T47D (cell line): ENCODE measurements around the gene ZBTB24.

Source experiments
- DNase-seq, 2 experiments: peaks; one replicate each; pipeline versions ENCODE4 v3.0.0 to v3.0.0-alpha.2; 2011 to 2012; ENCODE audit warnings: low read depth in 1 of 2, low spot score in 1 of 2
- JUND ChIP-seq: IDR thresholded peaks from 2 replicates; pipeline ENCODE4 v1.6.1; 2012; ENCODE audit warnings: low read depth
- in situ Hi-C: cut with HindIII; loops from 2 replicates; pipeline ENCODE4 v1.10.0; 2016; ENCODE audit warnings: low sequenced_read_pairs, low pct_unique_long_range_greater_than_20kb

The ZBTB24 gene

GRCh38 chr6:109491207-109491938, 8.4 kb upstream of the ZBTB24 start:
- peak; percentile 8 to 35 for DNase-seq
- TF ChIP-seq JUND, result no peak
- in situ Hi-C loops, result no loop called here

- TF ChIP-seq JUND, result no peak
- in situ Hi-C loops, result no loop called here
Observed at GRCh38 chr6:109490713-109491112, 7.7 kb upstream of the ZBTB24 start.

GRCh38 chr6:109488001-109488400, 5.0 kb upstream of the ZBTB24 start:
- TF ChIP-seq JUND, result no peak
- no peak for DNase-seq
- in situ Hi-C loops, result no loop called here

More at GRCh38 chr6:109490713-109491112, 7.7 kb upstream of the ZBTB24 start:
- no peak for DNase-seq

GRCh38 chr6:109486068-109486467, 3.0 kb upstream of the ZBTB24 start:
- in situ Hi-C loops, result no loop called here
- no peak for TF ChIP-seq JUND
- peak in 1 of 2 experiments; percentile 65 for DNase-seq

GRCh38 chr6:109485266-109485935, 2.4 kb upstream of the ZBTB24 start:
- no peak for DNase-seq
- no peak for TF ChIP-seq JUND
- in situ Hi-C loops, result no loop called here

- no peak for DNase-seq
- in situ Hi-C loops, result no loop called here
- no peak for TF ChIP-seq JUND
Observed at GRCh38 chr6:109484122-109484521, 1.1 kb upstream of the ZBTB24 start.

- no peak for DNase-seq
- TF ChIP-seq JUND, result no peak
- in situ Hi-C loops, result no loop called here
Observed at GRCh38 chr6:109483735-109484057, 677 bp upstream of the ZBTB24 start.

- TF ChIP-seq JUND, result no peak
- in situ Hi-C loops, result no loop called here
- DNase-seq, result no peak
Observed at GRCh38 chr6:109480993-109481480, 2.0 kb downstream of the ZBTB24 start.

GRCh38 chr6:109478841-109479624, 4.0 kb downstream of the ZBTB24 start:
- DNase-seq, result no peak
- in situ Hi-C loops, result no loop called here
- no peak for TF ChIP-seq JUND

- DNase-seq, result no peak
- in situ Hi-C loops, result no loop called here
- TF ChIP-seq JUND, result no peak
Observed at GRCh38 chr6:109478222-109478805, 4.7 kb downstream of the ZBTB24 start.

- in situ Hi-C loops, result no loop called here
- no peak for TF ChIP-seq JUND
- DNase-seq, result no peak
Observed at GRCh38 chr6:109477725-109478124, 5.3 kb downstream of the ZBTB24 start.

- DNase-seq, result no peak
- in situ Hi-C loops, result no loop called here
- no peak for TF ChIP-seq JUND
Observed at GRCh38 chr6:109477184-109477583, 5.8 kb downstream of the ZBTB24 start.
